DMS53 treated with DMSO at 0.1 percent for 48 hours (cell line): ENCODE results near the gene OR2T6.
"Not testable (repeated sequence)": the region's sequence is repeated elsewhere in the genome, so short reads cannot be mapped to it uniquely, and the experiment has no call there.

Experiments used
- DNase-seq: peaks from one replicate; lab custom pipeline; 2025; ENCODE audit not compliant: unreplicated experiment; lab: John Stamatoyannopoulos, UW

OR2T6 gene

DNA sequence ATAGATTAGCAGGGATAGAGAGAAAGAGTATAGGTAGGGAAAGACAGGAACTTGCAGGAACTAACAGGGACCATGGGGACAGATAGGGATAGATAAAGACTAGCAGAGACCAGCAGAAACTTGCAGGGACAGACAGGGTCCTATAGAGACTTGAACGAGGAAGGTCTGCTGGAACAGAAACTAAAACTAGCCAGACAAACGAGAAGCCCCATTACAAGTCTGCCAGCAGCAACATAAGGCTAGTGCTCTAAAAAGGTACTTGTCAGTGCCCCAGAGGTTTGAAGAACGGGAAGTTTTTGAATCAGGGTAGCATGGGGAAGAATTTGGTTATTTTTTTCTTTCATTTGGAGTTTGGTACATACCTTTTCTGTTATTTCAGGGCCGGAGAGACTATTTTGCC, 56.7 kb downstream of the OR2T6 start:
- not testable (repeated sequence) for DNase-seq

- DNase-seq, result not testable (repeated sequence)
Observed at GRCh38 chr1:248433811-248434415, 58.4 kb downstream of the OR2T6 start.

GRCh38 chr1:248434913-248435312, 59.4 kb downstream of the OR2T6 start:
- not testable (repeated sequence) for DNase-seq

DNA sequence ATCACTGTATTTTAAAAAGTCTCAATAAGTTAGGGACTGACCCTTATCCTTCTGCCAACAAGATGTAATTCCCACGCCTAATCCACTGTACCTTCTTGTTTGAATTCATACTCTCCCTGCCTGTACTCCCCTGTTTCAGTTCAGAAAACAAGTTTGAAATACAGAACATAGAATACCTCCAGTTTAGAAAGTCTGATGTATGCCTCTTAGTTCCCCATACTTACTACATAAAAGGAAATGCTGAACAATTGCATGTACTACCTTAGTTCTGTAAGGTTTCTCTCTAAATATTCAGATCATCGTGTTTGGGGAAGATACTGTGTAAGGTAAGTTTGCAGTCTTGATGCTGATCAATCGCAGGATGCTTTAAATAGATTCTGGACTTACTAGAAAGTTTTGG, 60.8 kb downstream of the OR2T6 start:
- not testable (repeated sequence) for DNase-seq

GRCh38 chr1:248438668-248439067, 63.1 kb downstream of the OR2T6 start:
- not testable (repeated sequence) for DNase-seq

GRCh38 chr1:248439283-248439682, 63.7 kb downstream of the OR2T6 start:
- DNase-seq, result not testable (repeated sequence)
